SK-N-SH (cell line): ENCODE results near the gene SPTBN1. TPM values are rescaled to one million over a fixed set of nuclear protein-coding genes. Genes with fewer than 3 reads are reported as not detected.

Experiments
- CTCF ChIA-PET: fragments of 300-600, 350-600 bp; formaldehyde crosslinking; extraction: SDS; loops from one replicate; lab custom pipeline; 2021; lab: Yijun Ruan, JAX
- POLR2A ChIA-PET: fragments of 350-600 bp; sonication (Branson Sonifier 250); formaldehyde crosslinking; extraction: SDS; loops from one replicate; lab custom pipeline; 2020; ENCODE audit warnings: antibody characterized with exemption, inconsistent platforms; lab: Yijun Ruan, JAX
- DNase-seq: peaks from one replicate; pipeline ENCODE4 v3.0.0; 2012
- H2AFZ ChIP-seq: fragments of 200-600 bp; sonication (generic); 2 replicates; pipeline ENCODE4 v1.8.1; 2016; ENCODE audit warnings: antibody characterized with exemption, mild to moderate bottlenecking, low read depth
- H3F3A ChIP-seq: fragments of 200-600 bp; sonication (generic); replicated peaks from 2 replicates; pipeline ENCODE3; 2016; ENCODE audit warnings: antibody characterized with exemption, mild to moderate bottlenecking; ENCODE audit not compliant: insufficient read depth
- H3K27ac ChIP-seq, 2 experiments: fragments of 200-500 bp in 1 of 2; fragments of 200-600 bp in 1 of 2; sonication (Bioruptor generic) in 1 of 2; sonication (generic), shearing (Covaris generic) in 1 of 2; 2 replicates each; pipeline versions ENCODE4 v1.5.1 to v1.6.1; 2014 to 2016; ENCODE audit warnings: low read depth in 2 of 2, inconsistent platforms in 1 of 2, low read length in 1 of 2, mild to moderate bottlenecking in 1 of 2, mixed read lengths in 1 of 2
- H3K27me3 ChIP-seq: fragments of 200-600 bp; sonication (generic), shearing (Covaris generic); 2 replicates; pipeline ENCODE4 v1.6.1; 2016; ENCODE audit warnings: mixed run types; ENCODE audit not compliant: insufficient read depth
- H3K36me3 ChIP-seq, 2 experiments: fragments of 200-500 bp in 1 of 2; fragments of 200-600 bp in 1 of 2; sonication (Bioruptor generic) in 1 of 2; sonication (generic) in 1 of 2; replicated peaks in 1 of 2; 2 replicates each; pipeline versions ENCODE3 to v1.5.1; 2014 to 2016; ENCODE audit warnings: low read length in 1 of 2, mild to moderate bottlenecking in 1 of 2; ENCODE audit not compliant: insufficient read depth in 2 of 2, control insufficient read depth in 1 of 2
- H3K4me1 ChIP-seq, 2 experiments: fragments of 200-500 bp in 1 of 2; fragments of 200-600 bp in 1 of 2; sonication (Bioruptor generic) in 1 of 2; sonication (generic), shearing (Covaris generic) in 1 of 2; 2 replicates each; pipeline versions ENCODE4 v1.5.1 to v1.6.1; 2014 to 2016; ENCODE audit warnings: low read depth in 1 of 2, low read length in 1 of 2, mixed run types in 1 of 2; ENCODE audit not compliant: insufficient read depth in 2 of 2, control insufficient read depth in 1 of 2
- H3K4me2 ChIP-seq: fragments of 200-600 bp; sonication (generic), shearing (Covaris generic); 2 replicates; pipeline ENCODE4 v1.6.1; 2017; ENCODE audit warnings: mixed run types
- H3K4me3 ChIP-seq, 2 experiments: fragments of 200-500 bp in 1 of 2; fragments of 200-600 bp in 1 of 2; sonication (Bioruptor generic) in 1 of 2; sonication (generic), shearing (Covaris generic) in 1 of 2; 2 replicates each; pipeline versions ENCODE4 v1.5.1 to v1.8.1; 2014 to 2016; ENCODE audit warnings: low read depth in 2 of 2, inconsistent platforms in 1 of 2, low read length in 1 of 2, mild to moderate bottlenecking in 1 of 2, mixed read lengths in 1 of 2, moderate library complexity in 1 of 2
- H3K79me2 ChIP-seq: fragments of 200-600 bp; sonication (generic); 2 replicates; pipeline ENCODE4 v1.8.1; 2017; ENCODE audit warnings: mild to moderate bottlenecking; ENCODE audit not compliant: insufficient read depth
- H3K9ac ChIP-seq: fragments of 200-600 bp; sonication (generic); 2 replicates; pipeline ENCODE4 v1.6.1; 2017; ENCODE audit warnings: mixed run types
- H3K9me2 ChIP-seq: fragments of 200-600 bp; sonication (generic); 2 replicates; pipeline ENCODE4 v1.6.1; 2017; ENCODE audit warnings: mixed run types
- H3K9me3 ChIP-seq: fragments of 200-600 bp; sonication (generic); 2 replicates; pipeline ENCODE4 v1.6.1; 2017; ENCODE audit warnings: mixed run types, mild to moderate bottlenecking, moderate library complexity
- H4K20me1 ChIP-seq: fragments of 200-600 bp; sonication (generic); 2 replicates; pipeline ENCODE4 v1.6.1; 2017; ENCODE audit warnings: mild to moderate bottlenecking, mixed run types; ENCODE audit not compliant: insufficient read depth
- CHD2 ChIP-seq: fragments of 150-350 bp; IDR thresholded peaks from 2 replicates; pipeline ENCODE4 v1.6.1; 2018; ENCODE audit warnings: low read length; ENCODE audit not compliant: partially characterized antibody
- CTCF ChIP-seq: fragments of 200-600 bp; sonication (generic); IDR thresholded peaks from 2 replicates; pipeline ENCODE4 v1.6.1; 2017; ENCODE audit warnings: antibody characterized with exemption, mild to moderate bottlenecking, moderate library complexity
- ELF1 ChIP-seq: IDR thresholded peaks from 2 replicates; pipeline ENCODE4 v1.4.0; 2012
- FOSL2 ChIP-seq: IDR thresholded peaks from 2 replicates; pipeline ENCODE4 v1.4.0; 2012; ENCODE audit warnings: low read depth, mild to moderate bottlenecking, moderate library complexity, borderline replicate concordance
- FOXM1 ChIP-seq: IDR thresholded peaks from 2 replicates; pipeline ENCODE4 v1.4.0; 2012; ENCODE audit warnings: low read depth, mild to moderate bottlenecking
- MAX ChIP-seq: IDR thresholded peaks from 2 replicates; pipeline ENCODE4 v1.4.0; 2012; ENCODE audit warnings: low read depth
- RFX5 ChIP-seq: IDR thresholded peaks from 2 replicates; pipeline ENCODE4 v1.6.1; 2012; ENCODE audit warnings: mild to moderate bottlenecking, improper control_type of control experiment, low read length
- SIN3A ChIP-seq: IDR thresholded peaks from 2 replicates; pipeline ENCODE4 v1.6.1; 2012; ENCODE audit warnings: low read depth, mild to moderate bottlenecking, low read length, moderate library complexity, borderline replicate concordance
- TAF1 ChIP-seq: IDR thresholded peaks from 2 replicates; pipeline ENCODE4 v1.6.1; 2012; ENCODE audit warnings: low read depth, mild to moderate bottlenecking, low read length, moderate library complexity, borderline replicate concordance
- TCF12 ChIP-seq: IDR thresholded peaks from 2 replicates; pipeline ENCODE4 v1.4.0; 2012
- TEAD4 ChIP-seq: IDR thresholded peaks from 2 replicates; pipeline ENCODE4 v1.4.0; 2012; ENCODE audit warnings: mild to moderate bottlenecking, borderline replicate concordance; ENCODE audit not compliant: insufficient read depth
- USF2 ChIP-seq: fragments of 150-350 bp; IDR thresholded peaks from 2 replicates; pipeline ENCODE4 v1.6.1; 2017; ENCODE audit warnings: antibody characterized with exemption, low read length, low read depth, borderline replicate concordance
- WGBS: methylation state at CpG from one replicate; pipeline ENCODE4 v1.1.6; 2017; ENCODE audit warnings: low lambda C conversion rate; 5-methylcytosine and 5-hydroxymethylcytosine counted together
- polyA plus RNA-seq, 3 experiments: library from polyadenylated mRNA; depleted of rRNA; stranded (reverse); fragments of >200 nt; gene quantifications; 2 replicates each; pipeline ENCODE4 v1.2.3, GENCODE V29; 2012
- TF ChIP-seq, protein P1 (sequence below): fragments of 150-350 bp; IDR thresholded peaks from 2 replicates; pipeline ENCODE4 v1.6.1; 2016; ENCODE audit warnings: mild to moderate bottlenecking, low read depth, low read length
- TF ChIP-seq, protein P2 (sequence below): IDR thresholded peaks from 2 replicates; pipeline ENCODE4; 2012

The SPTBN1 gene
- polyA plus RNA-seq, 1 of the 3 experiments (the other 2 are of a cell fraction): 29.1 TPM

DNA sequence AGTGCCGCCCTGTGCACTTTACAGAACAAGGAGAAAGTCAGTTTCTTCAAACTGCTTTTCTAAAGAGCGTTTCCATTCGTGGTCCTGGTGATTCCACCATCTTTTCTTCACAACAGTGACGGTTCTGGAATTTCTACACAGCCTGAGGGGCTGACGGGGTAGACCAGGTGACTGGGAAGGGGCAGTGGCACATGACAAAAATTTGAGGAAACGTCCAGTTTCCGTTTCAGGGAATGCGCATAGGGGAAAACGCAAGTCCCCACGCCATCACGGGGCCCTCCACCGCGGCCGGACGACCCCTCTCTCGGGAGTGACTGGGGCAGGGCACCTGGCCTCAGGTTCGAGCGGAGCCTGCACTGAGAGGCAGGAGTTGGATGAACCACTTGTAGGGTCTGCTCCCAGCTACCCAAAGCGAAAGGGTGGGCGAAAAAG, 980 bp upstream of the SPTBN1 start:
- ChIA-PET CTCF (interaction anchor here (1.1 kb wide), 1 partner anchor 348 kb away, joined by 3 read pairs; no protein-coding TSS in a partner anchor), POLR2A (interaction anchor here (0.6 to 1.5 kb wide), 3 partner anchors 95 to 348 kb away, joined by 3 to 6 read pairs (median 3); no protein-coding TSS in a partner anchor)
- Histone ChIP-seq H4K20me1 (peaks cover 22% of the 10 kb centered on the region), H3K9me3 (no peaks in the 10 kb centered on the region), H3K9ac (peak overlapping the region; percentile 90; the same call in 1 of the 2 replicates), H3K4me1 (peaks cover 15 to 18% of the 10 kb centered on the region in 2 experiments; a peak in 2 of 4 replicates), H3K4me2 (peak overlapping the region; percentile 97), H3K79me2 (peaks cover 32% of the 10 kb centered on the region), H2AFZ (peak overlapping the region; percentile 91), H3F3A (peaks cover 6% of the 10 kb centered on the region), H3K27me3 (no peaks in the 10 kb centered on the region), H3K27ac (peak overlapping the region; percentile 82 to 96; a peak in 3 of 4 replicates), H3K36me3 (peaks cover 0 to 4% of the 10 kb centered on the region in 2 experiments), H3K9me2 (no peaks in the 10 kb centered on the region), H3K4me3 (peak overlapping the region; percentile 70 to 85)
- 45% methylated on average over 20 of the region's 20 CpGs for WGBS
- DNase-seq: peak; percentile 39
- TF ChIP-seq FOXM1: no peak
- no peak for TF ChIP-seq SIN3A
- TF ChIP-seq MAX: no peak
- no peak for TF ChIP-seq RFX5
- TF ChIP-seq TAF1: no peak
- no peak for TF ChIP-seq USF2
- no peak for TF ChIP-seq ELF1
- TF ChIP-seq TCF12: no peak
- no peak for TF ChIP-seq CTCF
- TF ChIP-seq, protein P1, sequence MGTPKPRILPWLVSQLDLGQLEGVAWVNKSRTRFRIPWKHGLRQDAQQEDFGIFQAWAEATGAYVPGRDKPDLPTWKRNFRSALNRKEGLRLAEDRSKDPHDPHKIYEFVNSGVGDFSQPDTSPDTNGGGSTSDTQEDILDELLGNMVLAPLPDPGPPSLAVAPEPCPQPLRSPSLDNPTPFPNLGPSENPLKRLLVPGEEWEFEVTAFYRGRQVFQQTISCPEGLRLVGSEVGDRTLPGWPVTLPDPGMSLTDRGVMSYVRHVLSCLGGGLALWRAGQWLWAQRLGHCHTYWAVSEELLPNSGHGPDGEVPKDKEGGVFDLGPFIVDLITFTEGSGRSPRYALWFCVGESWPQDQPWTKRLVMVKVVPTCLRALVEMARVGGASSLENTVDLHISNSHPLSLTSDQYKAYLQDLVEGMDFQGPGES: no peak
- no peak for TF ChIP-seq CHD2
- TF ChIP-seq, protein P2, sequence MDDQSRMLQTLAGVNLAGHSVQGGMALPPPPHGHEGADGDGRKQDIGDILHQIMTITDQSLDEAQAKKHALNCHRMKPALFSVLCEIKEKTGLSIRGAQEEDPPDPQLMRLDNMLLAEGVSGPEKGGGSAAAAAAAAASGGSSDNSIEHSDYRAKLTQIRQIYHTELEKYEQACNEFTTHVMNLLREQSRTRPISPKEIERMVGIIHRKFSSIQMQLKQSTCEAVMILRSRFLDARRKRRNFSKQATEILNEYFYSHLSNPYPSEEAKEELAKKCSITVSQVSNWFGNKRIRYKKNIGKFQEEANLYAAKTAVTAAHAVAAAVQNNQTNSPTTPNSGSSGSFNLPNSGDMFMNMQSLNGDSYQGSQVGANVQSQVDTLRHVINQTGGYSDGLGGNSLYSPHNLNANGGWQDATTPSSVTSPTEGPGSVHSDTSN: no peak
- TF ChIP-seq TEAD4: no peak
- TF ChIP-seq FOSL2: no peak
